Peyer's patch (tissue), 4 donors: ENCODE data around the gene ABCA6. TPM values are rescaled to one million over a fixed set of nuclear protein-coding genes. Genes with fewer than 3 reads are reported as not detected.
"Not testable (repeated sequence)": the region's sequence is repeated elsewhere in the genome, so short reads cannot be mapped to it uniquely, and the experiment has no call there.

Experiments used
- DNase-seq, 3 donors: peaks; one replicate each; pipeline ENCODE4 v3.0.0-alpha.2; 2017 to 2019
- H3K27ac ChIP-seq, 4 donors: fragments of 200-600 bp; sonication (generic); one replicate each; pipeline ENCODE4 v1.5.1; 2016 to 2019
- H3K27me3 ChIP-seq, 2 donors: fragments of 200-600 bp; sonication (generic); one replicate each; pipeline ENCODE4 v1.5.1; 2019
- H3K36me3 ChIP-seq, 3 donors: fragments of 200-600 bp; sonication (generic); one replicate each; pipeline ENCODE4 v1.5.1; 2016 to 2019
- H3K4me1 ChIP-seq, 4 donors: fragments of 200-600 bp; sonication (generic); one replicate each; pipeline ENCODE4 v1.5.1; 2016 to 2019
- H3K4me3 ChIP-seq, 4 donors: fragments of 200-600 bp; sonication (generic); 1 replicate in 3 of 4; 2 replicates in 1 of 4; pipeline ENCODE4 v1.5.1; 2016 to 2019; ENCODE audit warnings: mild to moderate bottlenecking in 1 of 4
- H3K9me3 ChIP-seq, 4 donors: fragments of 200-600 bp; sonication (generic); one replicate each; pipeline ENCODE4 v1.5.1; 2016 to 2019; ENCODE audit warnings: mild to moderate bottlenecking in 1 of 4
- POLR2A ChIP-seq, 2 donors: fragments of 450-650 bp; IDR thresholded peaks; one replicate each; pipeline ENCODE4 v1.5.1; 2017; ENCODE audit warnings: antibody characterized with exemption in 2 of 2, mild to moderate bottlenecking in 2 of 2, moderate library complexity in 2 of 2
- total RNA-seq, 4 donors: library from RNA; depleted of rRNA; stranded (reverse); fragments of >200 nt; gene quantifications; one replicate each; pipeline ENCODE4 v1.1.0, GENCODE V29; 2016
- TF ChIP-seq, protein P1 (sequence below), 6 experiments: fragments of 450-650 bp in 4 of 6; fragments of 200-600 bp in 2 of 6; sonication (generic) in 1 of 6; IDR thresholded peaks; one replicate each; pipeline ENCODE4 v1.5.1; 2017 to 2019; ENCODE audit warnings: antibody characterized with exemption in 6 of 6, mild to moderate bottlenecking in 3 of 6, moderate library complexity in 1 of 6

The ABCA6 gene
- total RNA-seq, 4 donors from 2014 or later: 23.8 to 59.4 (median 41.1) TPM

DNA sequence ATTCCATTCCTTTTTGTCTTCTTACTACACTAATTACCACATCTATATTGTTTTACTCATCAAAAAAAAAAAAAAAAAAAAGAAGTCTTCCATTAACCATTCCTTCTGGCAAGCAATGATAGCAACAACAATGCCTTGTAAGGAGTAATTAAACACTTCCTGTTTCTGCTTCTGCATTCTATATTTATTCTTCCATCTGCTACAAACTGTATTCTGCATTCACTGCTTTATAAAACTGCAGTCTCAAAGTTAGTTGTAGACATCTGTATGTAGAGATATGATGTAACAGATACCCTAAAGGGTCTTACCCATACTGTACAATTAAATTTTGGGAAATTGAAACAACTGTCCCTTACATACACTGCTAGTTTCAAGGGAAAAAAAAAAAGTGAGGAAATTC is 28.7 kb upstream of the ABCA6 start:
- Histone ChIP-seq H3K27ac (no peak overlapping the region), H3K4me1 (no peaks in the 10 kb centered on the region), H3K9me3 (no peaks in the 10 kb centered on the region), H3K36me3 (peaks cover 0 to 3% (median 0%) of the 10 kb centered on the region in 3 donors), H3K27me3 (no peaks in the 10 kb centered on the region), H3K4me3 (no peak overlapping the region)
- TF ChIP-seq, protein P1, sequence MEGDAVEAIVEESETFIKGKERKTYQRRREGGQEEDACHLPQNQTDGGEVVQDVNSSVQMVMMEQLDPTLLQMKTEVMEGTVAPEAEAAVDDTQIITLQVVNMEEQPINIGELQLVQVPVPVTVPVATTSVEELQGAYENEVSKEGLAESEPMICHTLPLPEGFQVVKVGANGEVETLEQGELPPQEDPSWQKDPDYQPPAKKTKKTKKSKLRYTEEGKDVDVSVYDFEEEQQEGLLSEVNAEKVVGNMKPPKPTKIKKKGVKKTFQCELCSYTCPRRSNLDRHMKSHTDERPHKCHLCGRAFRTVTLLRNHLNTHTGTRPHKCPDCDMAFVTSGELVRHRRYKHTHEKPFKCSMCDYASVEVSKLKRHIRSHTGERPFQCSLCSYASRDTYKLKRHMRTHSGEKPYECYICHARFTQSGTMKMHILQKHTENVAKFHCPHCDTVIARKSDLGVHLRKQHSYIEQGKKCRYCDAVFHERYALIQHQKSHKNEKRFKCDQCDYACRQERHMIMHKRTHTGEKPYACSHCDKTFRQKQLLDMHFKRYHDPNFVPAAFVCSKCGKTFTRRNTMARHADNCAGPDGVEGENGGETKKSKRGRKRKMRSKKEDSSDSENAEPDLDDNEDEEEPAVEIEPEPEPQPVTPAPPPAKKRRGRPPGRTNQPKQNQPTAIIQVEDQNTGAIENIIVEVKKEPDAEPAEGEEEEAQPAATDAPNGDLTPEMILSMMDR (IDR thresholded peaks at IDR 0.05): no peak
- no peak for TF ChIP-seq POLR2A (IDR thresholded peaks at IDR 0.05)
- no peak for DNase-seq

DNA sequence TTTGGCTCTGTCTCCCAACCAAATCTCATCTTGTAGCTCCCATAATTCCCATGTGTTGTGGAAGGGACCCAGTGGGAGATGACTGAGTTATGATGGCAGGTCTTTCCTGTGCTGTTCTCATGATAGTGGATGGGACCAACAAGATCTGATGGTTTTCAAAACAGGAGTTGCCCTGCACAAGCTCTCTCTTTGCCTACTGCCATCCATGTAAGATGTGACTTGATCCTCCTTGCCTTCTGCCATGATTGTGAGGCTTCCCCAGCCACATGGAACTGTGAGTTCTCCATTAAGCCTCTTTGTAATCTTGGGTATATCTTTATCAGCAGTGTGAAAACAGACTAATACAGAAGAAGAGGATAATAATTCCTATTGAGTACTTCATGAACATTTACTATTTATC is 26.9 kb upstream of the ABCA6 start:
- not testable (repeated sequence) for H3K27ac ChIP-seq, H3K4me3 ChIP-seq, H3K9me3 ChIP-seq, H3K4me1 ChIP-seq, DNase-seq, H3K27me3 ChIP-seq, H3K36me3 ChIP-seq

DNA sequence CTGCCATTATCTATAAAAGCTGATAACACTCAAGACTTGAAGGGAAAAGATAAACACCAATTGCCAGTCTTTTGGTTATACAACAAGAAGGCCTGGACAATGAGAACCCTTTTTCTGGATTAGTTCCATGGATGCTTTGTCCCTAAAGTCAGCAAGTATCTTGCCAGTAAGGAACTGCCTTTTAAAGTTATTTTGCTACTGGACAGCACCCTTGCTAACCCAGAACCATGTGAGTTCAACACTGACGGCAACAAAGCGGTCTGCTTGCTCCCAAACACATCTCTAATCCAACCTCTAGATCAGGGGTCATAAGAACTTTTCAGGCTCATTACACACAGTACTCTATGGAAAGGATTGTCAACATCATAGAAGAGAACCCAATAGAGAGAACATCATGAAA is 25.3 kb upstream of the ABCA6 start:
- no peaks in the 10 kb centered on the region for H3K27me3 ChIP-seq
- H3K9me3 ChIP-seq: no peaks in the 10 kb centered on the region
- H3K4me3 ChIP-seq: no peak overlapping the region
- no peaks in the 10 kb centered on the region for H3K4me1 ChIP-seq
- no peaks in the 10 kb centered on the region for H3K36me3 ChIP-seq
- no peak for TF ChIP-seq POLR2A (IDR thresholded peaks at IDR 0.05)
- TF ChIP-seq, protein P1 (IDR thresholded peaks at IDR 0.05): no peak
- DNase-seq: no peak
- H3K27ac ChIP-seq: no peak overlapping the region

DNA sequence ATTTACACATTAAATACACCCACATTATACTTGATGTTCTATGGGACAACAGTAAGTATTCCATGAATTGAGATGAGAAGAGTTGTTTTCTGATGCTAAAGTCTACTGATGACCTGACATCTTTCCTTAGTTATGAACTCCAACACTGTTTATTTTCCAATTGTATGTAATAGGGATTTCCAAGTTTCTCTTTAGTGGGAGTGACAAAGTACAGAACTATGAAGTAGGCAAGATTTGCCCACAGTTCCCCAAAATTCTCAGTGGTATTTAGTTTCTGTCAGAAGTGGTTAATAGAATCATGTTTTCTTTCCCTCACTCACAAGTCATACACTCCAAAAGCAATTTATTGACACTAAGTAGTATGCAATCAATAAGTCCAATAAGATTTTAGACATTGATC is 22.5 kb upstream of the ABCA6 start:
- no peaks in the 10 kb centered on the region for H3K4me1 ChIP-seq
- no peaks in the 10 kb centered on the region for H3K27me3 ChIP-seq
- no peak overlapping the region for H3K27ac ChIP-seq
- DNase-seq: no peak
- TF ChIP-seq, protein P1 (IDR thresholded peaks at IDR 0.05): no peak
- no peak for TF ChIP-seq POLR2A (IDR thresholded peaks at IDR 0.05)
- no peaks in the 10 kb centered on the region for H3K9me3 ChIP-seq
- H3K4me3 ChIP-seq: no peak overlapping the region
- no peaks in the 10 kb centered on the region for H3K36me3 ChIP-seq

DNA sequence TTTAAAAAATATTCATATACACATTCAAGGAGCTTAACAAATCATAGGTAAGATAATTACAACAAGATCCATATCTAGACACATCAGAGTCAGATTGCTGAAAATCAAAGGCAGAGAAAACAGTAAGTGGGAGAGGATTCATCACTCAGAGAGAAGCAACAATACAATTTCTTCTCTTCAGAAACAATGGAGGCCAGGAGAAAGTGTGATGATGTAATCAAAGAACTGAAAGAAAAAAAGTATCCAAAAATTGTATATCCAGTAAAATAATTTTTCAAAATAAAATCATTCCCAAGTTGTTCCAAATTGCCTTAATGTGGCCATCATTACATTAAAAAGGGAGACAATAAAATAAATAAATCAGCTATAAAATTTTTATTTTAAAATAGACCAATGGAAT is 17.7 kb upstream of the ABCA6 start:
- TF ChIP-seq, protein P1 (IDR thresholded peaks at IDR 0.05): no peak
- TF ChIP-seq POLR2A (IDR thresholded peaks at IDR 0.05): no peak
- H3K9me3 ChIP-seq: no peaks in the 10 kb centered on the region
- H3K4me3 ChIP-seq: no peak overlapping the region
- no peak overlapping the region for H3K27ac ChIP-seq
- H3K27me3 ChIP-seq: no peaks in the 10 kb centered on the region
- DNase-seq: no peak
- H3K36me3 ChIP-seq: no peaks in the 10 kb centered on the region
- H3K4me1 ChIP-seq: no peaks in the 10 kb centered on the region

DNA sequence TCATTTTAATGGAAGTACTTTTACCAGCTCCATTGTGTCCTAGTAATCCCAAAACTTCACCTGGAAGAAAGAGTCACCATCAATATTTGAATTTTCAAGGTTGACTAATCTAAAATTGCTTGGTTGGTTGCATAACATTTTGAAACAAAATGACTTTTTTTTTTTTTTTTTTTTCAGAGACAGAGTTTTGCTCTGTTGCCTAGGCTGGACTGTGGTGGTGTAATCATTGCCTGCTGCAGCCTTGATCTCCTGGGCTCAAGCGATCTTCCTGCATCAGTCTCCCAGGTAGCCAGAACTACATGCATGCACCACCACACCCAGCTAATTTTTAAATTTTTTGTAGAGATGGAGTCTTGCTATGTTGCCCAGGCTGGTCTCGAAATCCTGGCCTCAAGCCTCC is 12.6 kb upstream of the ABCA6 start:
- no peak overlapping the region for H3K4me3 ChIP-seq
- TF ChIP-seq POLR2A (IDR thresholded peaks at IDR 0.05): no peak
- TF ChIP-seq, protein P1 (IDR thresholded peaks at IDR 0.05): no peak
- H3K4me1 ChIP-seq: no peaks in the 10 kb centered on the region
- DNase-seq: no peak
- no peaks in the 10 kb centered on the region for H3K27me3 ChIP-seq
- H3K27ac ChIP-seq: no peak overlapping the region
- peaks cover 0 to 9% (median 0%) of the 10 kb centered on the region in 3 donors for H3K36me3 ChIP-seq
- H3K9me3 ChIP-seq: no peaks in the 10 kb centered on the region
